ENCODE results near the gene ZNF728.
"Not testable (repeated sequence)": the region's sequence is repeated elsewhere in the genome, so short reads cannot be mapped to it uniquely, and the experiment has no call there.

Gene ZNF728

DNA sequence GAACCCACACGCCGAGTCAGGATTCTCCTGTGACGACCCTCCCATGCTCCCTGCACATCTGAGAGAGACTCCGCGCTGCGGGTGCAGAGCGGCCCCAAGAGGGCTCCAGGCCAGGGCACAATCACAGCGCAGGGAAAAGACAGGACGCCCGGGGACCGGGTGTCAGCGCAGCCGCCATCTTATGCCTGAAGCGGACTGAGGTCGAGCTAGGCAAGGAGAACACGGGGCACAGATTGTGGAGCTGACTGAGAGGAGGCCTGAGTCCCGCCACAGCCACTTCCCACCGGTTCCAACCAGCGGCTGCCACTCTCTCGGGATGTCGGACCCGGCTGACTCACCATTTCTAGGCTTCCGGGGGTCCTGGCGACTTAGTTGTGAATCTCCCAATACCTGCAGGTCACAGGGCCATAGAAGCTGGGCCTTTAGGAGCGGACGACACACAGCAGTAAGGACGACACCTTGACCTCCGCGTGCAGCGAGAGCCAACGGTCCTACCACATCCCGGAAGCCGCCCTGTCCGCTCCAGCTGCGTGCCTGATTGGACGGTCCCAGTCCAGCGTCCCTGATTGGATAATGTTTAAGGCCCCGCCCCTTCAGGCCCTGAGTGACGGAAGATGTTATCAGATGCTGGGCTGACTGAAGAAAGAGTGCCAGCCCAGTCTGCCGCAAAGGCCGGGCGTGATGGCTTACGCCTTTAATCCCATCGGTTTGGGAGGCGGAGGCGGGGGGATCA is at the start of gene ZNF728:
Gene ZNF728 (minus strand): TSS at position 487 of the 733 bp plus-strand sequence. CDS start 146 bp downstream, at position 341.
- no peak for DNase-seq

DNA sequence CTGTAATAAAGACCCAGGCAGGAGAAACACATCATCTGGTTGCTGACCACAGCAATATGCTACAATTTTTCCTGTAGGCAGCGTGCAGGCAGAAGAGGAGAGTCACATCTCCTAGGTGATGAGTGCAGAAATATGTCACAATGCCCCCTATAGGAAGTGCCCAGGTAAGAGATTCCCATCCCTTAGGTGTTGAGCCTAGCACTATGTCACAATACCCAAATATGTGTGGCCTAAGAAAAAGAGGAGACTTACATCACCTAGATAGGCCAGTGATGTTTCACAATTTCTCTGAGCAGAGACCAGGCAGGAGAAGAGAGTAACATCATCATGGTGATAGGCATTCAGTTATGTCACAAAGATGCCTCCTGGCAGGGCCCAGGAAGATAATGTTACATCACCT is 49.4 kb upstream of the ZNF728 start:
- DNase-seq: no peak

DNA sequence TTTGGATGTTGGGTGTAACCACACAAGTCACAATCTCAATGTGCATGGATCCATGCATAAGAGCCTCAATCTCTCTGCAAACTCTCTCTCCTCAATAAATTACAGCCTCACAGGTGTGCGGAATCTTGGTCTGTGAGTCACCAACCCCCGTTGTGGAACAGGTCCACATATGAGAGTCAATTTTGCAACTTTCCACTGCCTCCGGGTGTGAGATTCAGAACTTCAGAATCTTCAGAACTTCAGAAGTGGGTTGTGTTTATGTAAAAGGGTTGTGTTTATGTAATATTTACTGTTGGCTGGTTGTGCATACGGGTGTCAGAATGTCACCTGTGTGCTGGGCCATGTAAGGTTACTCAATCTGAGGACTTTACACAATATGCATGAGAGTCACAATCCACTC is 46.3 kb upstream of the ZNF728 start:
- DNase-seq: no peak

DNA sequence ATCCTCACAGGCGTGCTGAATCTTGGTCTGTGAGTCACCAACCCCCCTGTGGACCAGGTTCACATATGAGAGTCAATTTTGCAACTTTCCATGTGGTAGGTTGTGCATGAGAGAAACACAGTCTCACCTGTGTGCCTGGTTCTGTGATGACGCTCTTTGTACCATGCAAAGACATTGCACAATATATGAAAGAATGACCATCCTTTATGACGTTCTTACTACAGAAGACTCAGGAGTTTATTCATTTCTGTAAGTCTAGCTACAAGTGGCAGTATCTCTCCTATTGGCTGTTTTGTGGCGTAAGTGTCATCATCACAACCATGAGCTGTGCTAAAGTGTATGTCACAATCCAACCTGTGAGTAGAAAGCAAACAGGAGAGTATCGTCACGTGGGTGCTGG is 43.8 kb upstream of the ZNF728 start:
- DNase-seq: no peak

DNA sequence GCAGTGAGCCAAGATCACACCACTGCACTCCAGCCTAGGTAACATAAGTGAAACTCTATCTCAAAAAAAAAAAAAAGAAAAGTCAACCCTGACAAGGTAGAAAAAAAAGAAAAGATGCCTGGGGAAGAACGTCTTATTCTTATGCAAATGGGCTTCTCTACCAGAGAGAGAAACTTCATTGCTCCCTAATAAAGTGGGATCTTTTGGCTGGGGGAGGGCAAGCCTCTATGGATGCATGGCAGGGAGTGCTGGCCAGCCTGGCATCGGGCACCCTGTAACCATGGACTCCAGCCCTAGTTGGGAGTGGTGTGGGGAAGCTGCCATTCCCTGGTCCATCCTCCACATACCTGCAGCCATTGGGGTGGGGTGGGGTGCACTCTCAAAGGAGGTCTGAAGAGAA is 30.7 kb upstream of the ZNF728 start:
- DNase-seq: no peak

DNA sequence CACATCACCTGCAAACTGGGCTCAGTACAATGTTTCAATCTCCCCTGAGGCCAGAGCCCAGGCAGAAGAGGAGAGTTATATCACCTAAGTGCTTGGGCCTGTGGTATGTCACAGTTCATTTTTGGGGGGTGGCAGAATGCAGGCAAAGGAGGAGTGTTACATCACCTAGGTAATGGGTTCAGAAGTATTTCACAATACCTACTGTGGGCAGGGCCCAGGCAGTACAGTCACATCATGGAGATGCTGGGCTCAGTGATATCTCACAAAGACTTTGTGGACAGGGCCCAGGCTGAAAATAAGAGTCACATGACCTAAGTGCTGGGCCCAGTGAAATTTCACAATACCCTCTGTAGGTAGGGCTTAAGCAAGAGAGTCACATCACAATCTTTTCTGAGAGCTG is 12.7 kb upstream of the ZNF728 start:
- no peak for DNase-seq

DNA sequence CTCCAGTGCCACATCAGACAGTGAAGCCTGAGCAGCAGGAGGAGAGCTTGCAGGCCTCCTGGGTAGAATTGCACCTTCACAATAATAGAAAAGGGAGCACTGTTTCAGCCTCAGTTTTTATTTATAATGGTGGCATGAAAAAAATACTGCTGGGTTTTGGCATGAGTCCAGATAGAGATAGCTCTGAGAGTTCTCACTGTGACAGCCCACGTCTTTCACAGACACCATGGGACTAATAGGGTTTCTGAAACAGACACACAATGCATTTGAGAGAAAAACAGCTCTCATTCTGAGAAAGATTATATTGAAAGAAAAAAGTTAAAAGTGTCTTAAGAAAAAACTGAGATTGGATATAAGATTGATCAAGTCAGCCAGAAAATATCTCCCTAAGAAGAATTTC is 8.0 kb downstream of the ZNF728 start:
- not testable (repeated sequence) for DNase-seq

DNA sequence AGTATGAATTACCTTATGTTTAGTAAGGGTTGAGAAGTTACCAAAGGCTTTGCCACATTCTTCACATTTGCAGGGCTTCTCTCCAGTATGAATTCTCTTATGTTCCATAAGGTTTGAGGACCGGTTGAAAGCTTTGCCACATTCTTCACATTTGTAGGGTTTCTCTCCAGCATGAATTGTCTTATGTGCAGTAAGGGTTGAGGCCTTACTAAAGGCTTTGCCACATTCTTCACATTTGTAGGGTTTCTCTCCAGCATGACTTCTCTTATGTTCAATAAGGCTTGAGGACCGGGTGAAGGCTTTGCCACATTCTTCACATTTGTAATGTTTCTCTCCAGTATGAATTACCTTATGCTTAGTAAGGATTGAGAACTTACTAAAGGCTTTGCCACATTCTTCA is 26.7 kb downstream of the ZNF728 start:
- DNase-seq: no peak

DNA sequence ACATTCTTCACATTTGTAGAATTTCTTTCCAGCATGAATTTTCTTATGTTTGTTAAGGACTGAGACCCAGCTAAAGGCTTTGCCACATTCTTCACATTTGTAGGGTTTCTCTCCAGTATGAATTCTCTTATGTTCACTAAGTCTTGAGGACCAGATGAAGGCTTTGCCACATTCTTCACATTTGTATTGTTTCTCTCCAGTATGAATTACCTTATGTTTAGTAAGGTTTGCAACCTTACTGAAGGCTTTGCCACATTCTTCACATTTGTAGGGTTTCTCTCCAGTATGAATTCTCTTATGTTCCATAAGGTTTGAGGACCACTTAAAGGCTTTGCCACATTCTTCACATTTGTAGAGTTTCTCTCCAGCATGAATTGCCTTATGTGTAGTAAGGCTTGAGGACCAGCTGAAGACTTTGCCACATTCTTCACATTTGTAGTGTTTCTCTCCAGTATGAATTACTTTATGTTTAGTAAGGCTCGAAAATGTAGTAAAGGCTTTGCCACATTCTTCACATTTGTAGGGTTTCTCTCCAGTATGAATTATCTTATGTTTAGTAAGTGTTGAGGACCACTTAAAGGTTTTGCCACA is 27.3 kb downstream of the ZNF728 start:
- not testable (repeated sequence) for DNase-seq

DNA sequence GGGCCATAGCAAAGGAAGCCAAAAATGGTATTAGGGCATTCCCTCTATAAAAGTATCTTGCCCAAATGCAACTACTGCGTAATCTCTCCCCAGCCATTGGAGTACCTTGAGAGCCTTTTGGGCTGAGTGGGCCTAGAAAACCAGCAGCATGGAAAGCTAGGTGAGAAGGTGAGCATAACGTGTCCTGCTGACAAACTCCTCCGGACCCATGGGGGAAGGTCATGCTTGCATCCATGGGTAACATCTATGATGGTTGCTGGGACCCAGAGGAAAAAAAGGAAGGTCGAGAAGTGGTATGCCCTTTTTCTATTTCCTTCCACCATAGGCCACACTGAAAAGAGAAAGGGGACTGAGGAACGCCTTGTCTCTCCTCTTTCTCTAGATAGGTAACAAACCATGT is 57.4 kb downstream of the ZNF728 start:
- DNase-seq: no peak

DNA sequence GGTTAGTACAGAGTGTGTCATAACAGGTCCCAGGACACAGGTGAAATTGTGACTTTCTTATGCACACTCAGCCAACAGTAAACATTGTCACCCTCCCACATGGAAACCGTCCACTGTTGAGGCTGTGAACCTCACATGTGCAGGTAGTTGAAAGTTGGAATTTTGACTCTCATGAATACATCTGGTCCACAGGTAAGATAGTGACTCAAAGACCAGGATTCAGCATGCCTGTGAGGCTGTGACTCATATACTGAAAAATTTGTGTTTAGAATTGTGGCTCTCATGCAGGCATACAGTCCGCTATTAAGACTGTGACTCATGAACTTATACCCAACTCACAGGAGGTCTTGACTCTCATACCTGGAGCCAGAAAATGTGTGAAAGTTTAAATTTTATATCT is 67.8 kb downstream of the ZNF728 start:
- DNase-seq: no peak

DNA sequence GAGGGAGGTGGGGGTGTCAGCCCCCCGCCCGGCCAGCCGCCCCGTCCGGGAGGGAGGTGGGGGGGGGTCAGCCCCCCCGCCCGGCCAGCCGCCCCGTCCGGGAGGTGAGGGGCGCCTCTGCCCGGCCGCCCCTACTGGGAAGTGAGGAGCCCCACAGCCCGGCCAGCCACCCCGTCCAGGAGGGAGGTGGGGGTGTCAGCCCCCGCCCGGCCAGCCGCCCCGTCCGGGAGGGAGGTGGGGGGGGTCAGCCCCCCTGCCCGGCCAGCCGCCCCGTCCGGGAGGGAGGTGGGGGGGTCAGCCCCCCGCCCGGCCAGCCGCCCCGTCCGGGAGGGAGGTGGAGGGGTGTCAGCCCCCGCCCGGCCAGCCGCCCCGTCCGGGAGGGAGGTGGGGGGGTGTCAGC is 75.4 kb downstream of the ZNF728 start:
- DNase-seq: not testable (repeated sequence)

DNA sequence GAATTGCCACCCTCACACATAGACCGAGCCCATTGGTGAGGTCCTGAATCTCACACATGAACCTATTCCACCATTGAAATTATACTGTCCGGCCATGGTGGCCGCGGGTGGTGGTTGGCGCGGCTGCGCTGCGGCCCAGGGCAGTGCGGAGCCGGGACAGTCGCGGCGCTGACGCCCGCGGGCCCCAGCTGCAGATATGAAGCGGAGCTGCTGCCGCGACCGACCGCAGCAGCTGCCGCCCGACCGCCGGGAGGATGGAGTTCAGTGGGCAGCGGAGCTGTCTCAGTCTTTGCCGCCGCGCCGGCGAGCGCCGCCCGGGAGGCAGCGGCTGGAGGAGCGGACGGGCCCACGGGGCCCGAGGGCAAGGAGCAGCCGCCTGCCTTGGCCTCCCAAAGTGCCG is 77.8 kb downstream of the ZNF728 start:
- not testable (repeated sequence) for DNase-seq
